ENCODE data around the gene CTAGE8.
"Not testable (repeated sequence)": the region's sequence is repeated elsewhere in the genome, so short reads cannot be mapped to it uniquely, and the experiment has no call there.

The CTAGE8 gene

GRCh38 chr7:144287171-144287784, 18.2 kb upstream of the CTAGE8 start:
- H3K9me3 ChIP-seq (ENCODE audit: control insufficient read depth, insufficient read depth, low read length); H3K4me3 ChIP-seq (ENCODE audit: low read depth, low read length); H3K27me3 ChIP-seq (ENCODE audit: control insufficient read depth, insufficient read depth, low read length); H3K4me1 ChIP-seq (ENCODE audit: control insufficient read depth, insufficient read depth, low read length); H3K9ac ChIP-seq (ENCODE audit: low read depth, low read length); H3K36me3 ChIP-seq (ENCODE audit: control insufficient read depth, insufficient read depth, low read length): not testable (repeated sequence)

GRCh38 chr7:144283716-144284115, 14.6 kb upstream of the CTAGE8 start:
- H3K4me1 ChIP-seq (ENCODE audit: control insufficient read depth, insufficient read depth, low read length); H3K27me3 ChIP-seq (ENCODE audit: control insufficient read depth, insufficient read depth, low read length); H3K36me3 ChIP-seq (ENCODE audit: control insufficient read depth, insufficient read depth, low read length); H3K9me3 ChIP-seq (ENCODE audit: control insufficient read depth, insufficient read depth, low read length); H3K9ac ChIP-seq (ENCODE audit: low read depth, low read length); H3K4me3 ChIP-seq (ENCODE audit: low read depth, low read length): not testable (repeated sequence)

DNA sequence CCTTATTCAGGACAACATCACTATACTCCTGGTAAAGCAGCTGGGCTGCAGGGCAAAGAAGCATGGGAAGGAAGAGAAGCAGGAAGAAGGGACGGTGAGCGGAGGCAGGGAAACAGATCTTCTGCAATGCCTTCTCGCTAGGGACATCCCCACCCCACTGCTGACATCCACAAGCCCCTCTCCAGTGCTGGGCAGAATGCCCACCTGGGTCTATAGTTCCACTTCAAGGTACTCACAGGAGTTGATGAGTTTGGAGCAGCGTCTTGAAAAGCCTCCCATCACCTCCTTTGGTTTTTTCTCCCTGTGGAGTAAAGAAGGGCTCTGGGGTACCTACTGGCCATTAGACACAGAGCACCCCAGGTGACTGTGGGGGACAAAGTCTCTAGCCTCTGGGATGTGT, 13.4 kb upstream of the CTAGE8 start:
- H3K4me3 ChIP-seq (ENCODE audit: low read depth, low read length); H3K9me3 ChIP-seq (ENCODE audit: control insufficient read depth, insufficient read depth, low read length); H3K27me3 ChIP-seq (ENCODE audit: control insufficient read depth, insufficient read depth, low read length); H3K36me3 ChIP-seq (ENCODE audit: control insufficient read depth, insufficient read depth, low read length); H3K4me1 ChIP-seq (ENCODE audit: control insufficient read depth, insufficient read depth, low read length); H3K9ac ChIP-seq (ENCODE audit: low read depth, low read length): not testable (repeated sequence)

GRCh38 chr7:144281981-144282380, 12.9 kb upstream of the CTAGE8 start:
- H3K4me3 ChIP-seq (ENCODE audit: low read depth, low read length); H3K4me1 ChIP-seq (ENCODE audit: control insufficient read depth, insufficient read depth, low read length); H3K9me3 ChIP-seq (ENCODE audit: control insufficient read depth, insufficient read depth, low read length); H3K27me3 ChIP-seq (ENCODE audit: control insufficient read depth, insufficient read depth, low read length); H3K36me3 ChIP-seq (ENCODE audit: control insufficient read depth, insufficient read depth, low read length); H3K9ac ChIP-seq (ENCODE audit: low read depth, low read length): not testable (repeated sequence)

- H3K9ac ChIP-seq (ENCODE audit: low read depth, low read length); H3K36me3 ChIP-seq (ENCODE audit: control insufficient read depth, insufficient read depth, low read length); H3K27me3 ChIP-seq (ENCODE audit: control insufficient read depth, insufficient read depth, low read length); H3K4me3 ChIP-seq (ENCODE audit: low read depth, low read length); H3K4me1 ChIP-seq (ENCODE audit: control insufficient read depth, insufficient read depth, low read length); H3K9me3 ChIP-seq (ENCODE audit: control insufficient read depth, insufficient read depth, low read length): not testable (repeated sequence)
Observed at GRCh38 chr7:144280010-144280409, 10.9 kb upstream of the CTAGE8 start.

- not testable (repeated sequence) for H3K27me3 ChIP-seq (ENCODE audit: control insufficient read depth, insufficient read depth, low read length); H3K9ac ChIP-seq (ENCODE audit: low read depth, low read length); H3K9me3 ChIP-seq (ENCODE audit: control insufficient read depth, insufficient read depth, low read length); H3K4me1 ChIP-seq (ENCODE audit: control insufficient read depth, insufficient read depth, low read length); H3K4me3 ChIP-seq (ENCODE audit: low read depth, low read length); H3K36me3 ChIP-seq (ENCODE audit: control insufficient read depth, insufficient read depth, low read length)
Observed at GRCh38 chr7:144275281-144275680, 6.2 kb upstream of the CTAGE8 start.

DNA sequence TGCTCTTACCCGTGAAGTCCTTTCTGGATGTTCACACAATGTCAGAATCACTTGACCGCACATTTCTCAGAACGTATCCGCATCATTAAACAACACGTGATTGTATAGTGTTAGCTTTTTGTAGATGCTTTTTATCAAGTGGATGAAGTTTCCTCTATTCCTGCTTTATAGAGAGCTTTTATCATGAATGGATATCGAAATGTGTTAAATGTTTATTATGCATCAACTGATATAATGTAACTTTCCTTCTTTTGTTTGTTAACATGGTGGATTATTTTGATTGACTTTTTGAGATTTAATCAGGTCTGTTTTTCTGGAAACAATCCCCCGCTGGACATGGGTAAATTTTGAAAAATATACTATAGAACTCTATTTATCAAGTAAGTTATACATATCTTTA, 4.4 kb downstream of the CTAGE8 start, which contains the start of gene OR2A7:
Gene OR2A7, minus strand, starts transcription at position 101 of the 400 bp plus-strand sequence. CDS start 5,164 bp downstream, outside the sequence.
- H3K36me3 ChIP-seq (ENCODE audit: control insufficient read depth, insufficient read depth, low read length); H3K4me1 ChIP-seq (ENCODE audit: control insufficient read depth, insufficient read depth, low read length); H3K9ac ChIP-seq (ENCODE audit: low read depth, low read length); H3K27me3 ChIP-seq (ENCODE audit: control insufficient read depth, insufficient read depth, low read length); H3K4me3 ChIP-seq (ENCODE audit: low read depth, low read length); H3K9me3 ChIP-seq (ENCODE audit: control insufficient read depth, insufficient read depth, low read length): not testable (repeated sequence)

GRCh38 chr7:144262128-144262527, 7.0 kb downstream of the CTAGE8 start:
- H3K9me3 ChIP-seq (ENCODE audit: control insufficient read depth, insufficient read depth, low read length); H3K4me1 ChIP-seq (ENCODE audit: control insufficient read depth, insufficient read depth, low read length); H3K36me3 ChIP-seq (ENCODE audit: control insufficient read depth, insufficient read depth, low read length); H3K4me3 ChIP-seq (ENCODE audit: low read depth, low read length); H3K27me3 ChIP-seq (ENCODE audit: control insufficient read depth, insufficient read depth, low read length); H3K9ac ChIP-seq (ENCODE audit: low read depth, low read length): not testable (repeated sequence)

DNA sequence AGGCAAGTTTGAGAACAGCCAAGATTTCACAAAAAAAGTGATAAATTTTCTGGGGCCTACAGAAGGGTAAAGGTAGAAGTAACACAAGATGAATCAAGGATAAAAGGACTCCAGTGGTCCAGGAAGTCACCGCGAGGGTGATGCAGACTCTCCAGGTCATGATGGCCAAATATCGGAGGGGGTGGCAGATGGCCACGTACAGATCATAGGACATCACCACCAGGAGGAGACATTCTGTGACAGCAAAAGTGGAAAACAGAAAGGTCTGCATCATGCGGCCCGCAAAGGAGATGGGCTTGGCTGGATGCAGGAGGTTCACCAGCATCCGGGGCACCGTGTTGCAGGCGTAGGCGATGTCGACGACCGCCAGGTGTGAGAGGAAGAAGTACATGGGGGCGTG, 10.0 kb downstream of the CTAGE8 start:
- H3K36me3 ChIP-seq (ENCODE audit: control insufficient read depth, insufficient read depth, low read length); H3K4me3 ChIP-seq (ENCODE audit: low read depth, low read length); H3K9me3 ChIP-seq (ENCODE audit: control insufficient read depth, insufficient read depth, low read length); H3K4me1 ChIP-seq (ENCODE audit: control insufficient read depth, insufficient read depth, low read length); H3K27me3 ChIP-seq (ENCODE audit: control insufficient read depth, insufficient read depth, low read length); H3K9ac ChIP-seq (ENCODE audit: low read depth, low read length): not testable (repeated sequence)

DNA sequence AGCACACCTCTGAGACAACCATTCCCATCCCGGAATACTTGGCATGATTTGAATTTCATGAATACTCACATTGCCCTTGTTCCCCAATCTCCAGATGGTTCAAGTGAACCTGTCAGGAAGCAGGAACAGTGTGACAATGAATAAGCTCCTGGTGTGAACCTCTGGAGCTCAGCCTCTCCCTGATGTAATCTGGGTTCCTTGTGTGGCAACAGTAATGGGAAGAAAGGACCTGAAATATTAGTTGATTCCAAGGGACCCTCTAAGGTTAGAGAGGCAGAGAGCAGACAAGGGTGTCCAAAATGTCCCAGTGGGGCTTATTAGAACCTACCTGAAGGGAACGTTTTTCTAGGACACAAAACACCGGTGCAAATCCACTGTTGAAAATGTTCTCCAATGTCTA, 13.0 kb downstream of the CTAGE8 start:
- Histone ChIP-seq H3K4me3 (ENCODE audit: low read depth, low read length) (no peak overlapping the region), H3K27me3 (ENCODE audit: control insufficient read depth, insufficient read depth, low read length) (no peaks in the 10 kb centered on the region), H3K36me3 (ENCODE audit: control insufficient read depth, insufficient read depth, low read length) (no peaks in the 10 kb centered on the region), H3K9ac (ENCODE audit: low read depth, low read length) (no peak overlapping the region), H3K9me3 (ENCODE audit: control insufficient read depth, insufficient read depth, low read length) (no peaks in the 10 kb centered on the region), H3K4me1 (ENCODE audit: control insufficient read depth, insufficient read depth, low read length) (no peaks in the 10 kb centered on the region)

DNA sequence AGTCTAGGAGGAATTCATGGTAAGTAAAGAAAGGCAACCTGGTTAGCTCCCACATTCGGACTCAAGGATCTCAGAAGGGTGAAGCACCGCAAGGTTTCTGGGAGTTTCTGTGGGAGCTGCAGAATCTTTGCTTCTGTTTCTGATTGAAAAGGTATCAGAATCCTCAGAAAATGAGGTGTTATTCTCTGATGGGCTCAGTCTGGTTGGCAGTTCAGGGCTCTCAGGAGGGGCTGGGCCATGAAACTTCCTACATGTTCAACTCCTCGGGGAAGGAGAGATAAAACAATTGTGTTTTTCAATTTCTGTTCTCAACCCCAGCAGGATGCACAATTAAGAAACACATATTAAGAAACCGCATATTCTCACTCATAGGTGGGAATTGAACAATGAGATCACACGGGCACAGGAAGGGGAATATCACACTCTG, 13.6 kb downstream of the CTAGE8 start:
- Histone ChIP-seq H3K9me3 (ENCODE audit: control insufficient read depth, insufficient read depth, low read length) (no peaks in the 10 kb centered on the region), H3K27me3 (ENCODE audit: control insufficient read depth, insufficient read depth, low read length) (no peaks in the 10 kb centered on the region), H3K36me3 (ENCODE audit: control insufficient read depth, insufficient read depth, low read length) (no peaks in the 10 kb centered on the region), H3K9ac (ENCODE audit: low read depth, low read length) (no peak overlapping the region), H3K4me1 (ENCODE audit: control insufficient read depth, insufficient read depth, low read length) (no peaks in the 10 kb centered on the region), H3K4me3 (ENCODE audit: low read depth, low read length) (no peak overlapping the region)

DNA sequence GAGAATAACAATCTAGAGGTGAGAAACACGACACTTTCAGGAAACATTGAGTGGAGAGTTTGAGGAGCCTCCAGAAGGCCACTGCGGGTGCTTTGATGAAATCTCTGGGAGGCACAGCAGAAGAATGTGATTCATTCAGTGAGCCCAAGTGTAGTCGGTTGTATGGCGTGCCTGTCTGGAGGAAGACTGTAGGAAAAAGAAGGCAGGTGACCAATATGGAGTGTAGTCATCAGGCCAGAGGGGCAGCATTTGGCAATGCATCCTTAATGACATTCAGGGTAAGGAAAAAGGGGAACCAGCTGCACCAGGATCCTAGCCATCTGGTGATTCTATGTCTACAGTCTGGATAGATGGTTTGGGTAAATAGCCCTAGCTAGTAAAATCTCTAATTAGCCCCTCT, 16.8 kb downstream of the CTAGE8 start:
- not testable (repeated sequence) for H3K4me1 ChIP-seq (ENCODE audit: control insufficient read depth, insufficient read depth, low read length); H3K36me3 ChIP-seq (ENCODE audit: control insufficient read depth, insufficient read depth, low read length); H3K4me3 ChIP-seq (ENCODE audit: low read depth, low read length); H3K9ac ChIP-seq (ENCODE audit: low read depth, low read length); H3K27me3 ChIP-seq (ENCODE audit: control insufficient read depth, insufficient read depth, low read length); H3K9me3 ChIP-seq (ENCODE audit: control insufficient read depth, insufficient read depth, low read length)
